ENCODE data around the gene CTRB1. TPM values are rescaled to one million over a fixed set of nuclear protein-coding genes. Genes with fewer than 3 reads are reported as not detected.
"Not testable (repeated sequence)": the region's sequence is repeated elsewhere in the genome, so short reads cannot be mapped to it uniquely, and the experiment has no call there.

The CTRB1 gene
- total RNA-seq, 1 experiment from 2014 or later: not detected

DNA sequence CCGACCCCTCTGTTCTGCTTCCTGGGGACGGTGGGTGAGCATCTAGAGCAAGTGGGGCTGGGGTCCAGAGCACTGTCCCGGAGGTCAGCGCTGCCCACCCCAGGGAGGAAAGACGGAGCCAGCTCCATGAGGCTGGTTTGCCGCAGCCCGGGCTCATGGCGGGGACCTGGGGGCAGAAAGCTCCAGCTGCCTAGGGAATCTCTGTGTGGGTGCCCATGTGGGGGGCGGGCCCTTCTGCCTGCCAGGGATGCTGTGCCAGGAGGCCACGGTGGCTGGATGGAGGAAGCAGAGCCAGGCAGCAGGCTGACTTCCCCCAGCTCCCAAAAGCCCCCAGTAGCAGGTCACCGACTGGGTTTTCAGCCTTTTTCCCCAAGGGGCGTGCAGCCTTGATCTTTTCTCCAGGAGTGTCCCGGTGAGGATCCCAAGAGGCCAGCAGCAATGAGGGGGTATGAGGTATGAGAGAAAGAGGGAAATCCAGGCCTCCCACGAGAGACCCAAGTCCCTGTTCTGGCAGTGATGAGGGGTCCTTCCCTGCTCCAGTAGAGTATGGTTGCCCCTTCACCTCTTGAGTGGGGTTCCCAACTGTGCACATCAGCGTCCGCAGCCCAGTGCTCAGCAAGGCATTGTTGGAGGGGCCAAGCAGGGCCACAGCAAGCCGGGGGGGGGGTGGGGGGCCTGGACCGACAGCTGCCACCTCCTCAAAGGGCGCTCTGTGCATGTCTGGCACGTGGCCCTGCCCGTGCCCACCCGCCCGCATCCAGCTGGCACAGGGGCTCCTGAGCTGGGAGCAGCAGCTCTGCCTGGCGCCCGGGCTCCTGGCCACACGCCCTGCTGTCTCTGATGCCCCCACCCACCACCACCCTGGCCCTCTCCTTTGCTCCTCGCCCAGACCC is 48.2 kb downstream of the CTRB1 start:
- H3K4me1 ChIP-seq (replicated peaks; ENCODE audit: insufficient read depth): peaks cover 43% of the 10 kb centered on the region
- POLR2A ChIA-PET (ENCODE audit: unreplicated experiment): no interaction called here
- peaks cover 36% of the 10 kb centered on the region for H3K79me2 ChIP-seq (ENCODE audit: low read depth)
- H3K36me3 ChIP-seq (ENCODE audit: low read depth): 0 out of 2 replicates have a peak, but pooled peaks cover 2% of the 10 kb centered on the region
- intact Hi-C loops (cut with micrococcal nuclease; ENCODE audit: unreplicated experiment): loop anchor here (1.0 to 2.0 kb wide), 2 partner anchors 38 to 110 kb away; no protein-coding TSS in a partner anchor
- H3K4me3 ChIP-seq: peak overlapping the region; percentile 99; the same call in 1 of the 2 replicates
- no peak for TF ChIP-seq EZH2 (IDR thresholded peaks at IDR 0.05; ENCODE audit: low read depth)
- TF ChIP-seq, protein P1, sequence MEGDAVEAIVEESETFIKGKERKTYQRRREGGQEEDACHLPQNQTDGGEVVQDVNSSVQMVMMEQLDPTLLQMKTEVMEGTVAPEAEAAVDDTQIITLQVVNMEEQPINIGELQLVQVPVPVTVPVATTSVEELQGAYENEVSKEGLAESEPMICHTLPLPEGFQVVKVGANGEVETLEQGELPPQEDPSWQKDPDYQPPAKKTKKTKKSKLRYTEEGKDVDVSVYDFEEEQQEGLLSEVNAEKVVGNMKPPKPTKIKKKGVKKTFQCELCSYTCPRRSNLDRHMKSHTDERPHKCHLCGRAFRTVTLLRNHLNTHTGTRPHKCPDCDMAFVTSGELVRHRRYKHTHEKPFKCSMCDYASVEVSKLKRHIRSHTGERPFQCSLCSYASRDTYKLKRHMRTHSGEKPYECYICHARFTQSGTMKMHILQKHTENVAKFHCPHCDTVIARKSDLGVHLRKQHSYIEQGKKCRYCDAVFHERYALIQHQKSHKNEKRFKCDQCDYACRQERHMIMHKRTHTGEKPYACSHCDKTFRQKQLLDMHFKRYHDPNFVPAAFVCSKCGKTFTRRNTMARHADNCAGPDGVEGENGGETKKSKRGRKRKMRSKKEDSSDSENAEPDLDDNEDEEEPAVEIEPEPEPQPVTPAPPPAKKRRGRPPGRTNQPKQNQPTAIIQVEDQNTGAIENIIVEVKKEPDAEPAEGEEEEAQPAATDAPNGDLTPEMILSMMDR (conservative IDR thresholded peaks at IDR 0.05): no peak
- no peak overlapping the region for H2AFZ ChIP-seq
- BruUV-seq (replicated peaks): no TSS peak
- no peaks in the 10 kb centered on the region for H3K9me3 ChIP-seq (ENCODE audit: insufficient read depth, low read depth)
- CTCF ChIA-PET: no interaction called here
- H3K27ac ChIP-seq: no peak overlapping the region
- H3K27me3 ChIP-seq (ENCODE audit: insufficient read depth, low read depth): no peaks in the 10 kb centered on the region
- H4K20me1 ChIP-seq (ENCODE audit: insufficient read depth): peaks cover 26% of the 10 kb centered on the region
- no peaks in the 10 kb centered on the region for H3K9me2 ChIP-seq (ENCODE audit: insufficient read depth)
- peaks cover 11% of the 10 kb centered on the region; the same call in 1 of the 2 replicates for H3F3A ChIP-seq (ENCODE audit: insufficient read depth, low read depth)
- H3K4me2 ChIP-seq: peak overlapping the region; percentile 97
- no peak for DNase-seq

DNA sequence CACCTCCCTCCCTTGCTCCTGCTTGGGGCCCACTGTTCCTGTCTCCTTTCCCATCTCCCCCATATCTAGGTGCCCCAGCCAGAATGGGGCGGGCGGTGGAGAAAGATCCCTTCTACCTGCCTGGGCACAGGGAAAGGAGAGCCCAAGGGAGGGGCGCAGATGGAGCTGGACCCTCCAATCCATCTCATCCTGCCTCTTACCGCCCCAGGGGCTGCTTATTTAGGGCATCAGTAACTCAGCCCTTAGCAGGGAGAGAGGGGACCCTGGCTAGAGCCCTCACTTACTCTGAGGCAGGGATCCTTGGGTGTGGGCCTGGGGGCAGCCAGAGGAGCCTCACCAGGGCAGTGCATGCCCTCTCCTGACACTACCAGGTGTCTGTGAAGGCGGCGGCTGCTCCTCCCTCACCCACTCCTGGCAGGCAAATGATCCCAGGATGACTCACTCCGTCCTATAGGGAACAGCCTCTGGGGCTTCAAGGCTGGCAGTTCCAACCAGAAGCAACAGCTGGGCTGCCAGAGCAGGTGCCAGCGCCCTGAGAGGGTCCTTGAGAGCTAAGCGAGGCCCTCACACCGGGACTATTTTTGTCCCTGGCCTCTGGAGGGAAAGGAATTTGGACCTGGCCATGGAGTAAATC is 49.0 kb downstream of the CTRB1 start:
- Histone ChIP-seq H3K9me3 (ENCODE audit: insufficient read depth, low read depth) (no peaks in the 10 kb centered on the region), H3K4me2 (peak overlapping the region; percentile 63), H3K9me2 (ENCODE audit: insufficient read depth) (no peaks in the 10 kb centered on the region), H3K36me3 (ENCODE audit: low read depth) (no peaks in the 10 kb centered on the region), H4K20me1 (ENCODE audit: insufficient read depth) (peaks cover 20% of the 10 kb centered on the region), H3K27me3 (ENCODE audit: insufficient read depth, low read depth) (no peaks in the 10 kb centered on the region), H2AFZ (no peak overlapping the region), H3K4me1 (replicated peaks; ENCODE audit: insufficient read depth) (peaks cover 43% of the 10 kb centered on the region), H3K4me3 (no peak overlapping the region), H3K79me2 (ENCODE audit: low read depth) (peaks cover 29% of the 10 kb centered on the region), H3F3A (ENCODE audit: insufficient read depth, low read depth) (peaks cover 11% of the 10 kb centered on the region; the same call in 1 of the 2 replicates), H3K27ac (0 out of 2 replicates have a peak overlapping the region, but pooled peaks have one; percentile 2)
- TF ChIP-seq EZH2 (IDR thresholded peaks at IDR 0.05; ENCODE audit: low read depth): no peak
- TF ChIP-seq, protein P1 (conservative IDR thresholded peaks at IDR 0.05): no peak
- intact Hi-C loops (cut with micrococcal nuclease; ENCODE audit: unreplicated experiment): loop anchor here (1.0 to 2.0 kb wide), 2 partner anchors 33 to 109 kb away; no protein-coding TSS in a partner anchor
- ChIA-PET POLR2A (ENCODE audit: unreplicated experiment) (interaction anchor here (0.6 kb wide), 1 partner anchor 104 kb away, joined by 3 read pairs; no protein-coding TSS in a partner anchor), CTCF (no interaction called here)
- BruUV-seq (replicated peaks): no TSS peak
- peak; percentile 81 to 84 for DNase-seq

DNA sequence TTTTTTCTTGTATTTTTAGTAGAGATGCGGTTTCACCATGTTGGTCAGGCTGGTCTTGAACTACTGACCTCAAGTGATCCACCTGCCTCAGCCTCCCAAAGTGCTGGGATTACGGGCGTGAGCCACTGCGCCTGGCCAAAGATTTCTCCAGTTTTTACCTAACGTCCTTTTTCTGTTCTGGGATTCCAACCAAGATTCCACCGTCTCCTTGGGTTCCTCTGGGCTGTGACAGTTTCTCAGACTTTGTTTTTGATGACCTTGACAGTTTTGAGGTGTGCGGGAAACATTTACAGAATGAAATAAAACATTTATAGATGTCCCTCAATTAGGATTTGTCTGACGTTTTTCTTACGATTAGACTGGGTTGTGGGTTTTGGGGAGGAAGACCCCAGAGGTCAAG is 50.6 kb downstream of the CTRB1 start:
- CTCF ChIA-PET; BruUV-seq (replicated peaks); H3K27me3 ChIP-seq (ENCODE audit: insufficient read depth, low read depth); H3K4me3 ChIP-seq; intact Hi-C loops (cut with micrococcal nuclease; ENCODE audit: unreplicated experiment); POLR2A ChIA-PET (ENCODE audit: unreplicated experiment); H3K27ac ChIP-seq; H4K20me1 ChIP-seq (ENCODE audit: insufficient read depth); H2AFZ ChIP-seq; H3K9me2 ChIP-seq (ENCODE audit: insufficient read depth); H3K9me3 ChIP-seq (ENCODE audit: insufficient read depth, low read depth); DNase-seq; H3K36me3 ChIP-seq (ENCODE audit: low read depth); H3K4me2 ChIP-seq: not testable (repeated sequence)
- Histone ChIP-seq H3K4me1 (replicated peaks; ENCODE audit: insufficient read depth) (peaks cover 41% of the 10 kb centered on the region), H3F3A (ENCODE audit: insufficient read depth, low read depth) (peaks cover 11% of the 10 kb centered on the region; the same call in 1 of the 2 replicates), H3K79me2 (ENCODE audit: low read depth) (peaks cover 13% of the 10 kb centered on the region)
